Trophoblast cell (in vitro differentiated cells and primary cell): ENCODE data around the gene IL33.

Experiments
- DNase-seq, 2 donors: peaks; one replicate each; pipeline ENCODE4 v3.0.0-alpha.2; 2016
- H2AFZ ChIP-seq: 2 replicates; pipeline ENCODE4 v1.6.1; 2013; ENCODE audit warnings: low read length, moderate library complexity, mild to moderate bottlenecking; ENCODE audit not compliant: insufficient read depth, poor library complexity
- H2AK5ac ChIP-seq: 2 replicates; pipeline ENCODE4 v1.6.1; 2013; ENCODE audit warnings: mild to moderate bottlenecking, low read length
- H2BK120ac ChIP-seq: 2 replicates; pipeline ENCODE4 v1.6.1; 2013; ENCODE audit warnings: low read length, mild to moderate bottlenecking, moderate library complexity; ENCODE audit not compliant: insufficient read depth, poor library complexity
- H2BK12ac ChIP-seq: 2 replicates; pipeline ENCODE4 v1.6.1; 2013; ENCODE audit warnings: mild to moderate bottlenecking, low read length, moderate library complexity
- H2BK5ac ChIP-seq: 2 replicates; pipeline ENCODE4 v1.6.1; 2013; ENCODE audit warnings: low read length, low read depth, moderate library complexity, mild to moderate bottlenecking; ENCODE audit not compliant: poor library complexity
- H3K14ac ChIP-seq: 2 replicates; pipeline ENCODE4 v1.6.1; 2013; ENCODE audit warnings: mild to moderate bottlenecking, low read length
- H3K18ac ChIP-seq: 2 replicates; pipeline ENCODE4 v1.6.1; 2013; ENCODE audit warnings: mild to moderate bottlenecking, low read length
- H3K23ac ChIP-seq: 2 replicates; pipeline ENCODE4 v1.6.1; 2013; ENCODE audit warnings: low read length
- H3K27ac ChIP-seq: 2 replicates; pipeline ENCODE4 v1.5.1; 2013; ENCODE audit warnings: low read depth, mild to moderate bottlenecking, inconsistent platforms, low read length, moderate library complexity
- H3K27me3 ChIP-seq: 2 replicates; pipeline ENCODE4 v1.6.1; 2013; ENCODE audit warnings: inconsistent platforms, mild to moderate bottlenecking, low read length, moderate library complexity; ENCODE audit not compliant: insufficient read depth
- H3K36me3 ChIP-seq, 2 experiments: 1 replicate in 1 of 2; 2 replicates in 1 of 2; pipeline ENCODE4 v1.6.1; 2013; ENCODE audit warnings: low read length in 2 of 2, mild to moderate bottlenecking in 2 of 2, moderate library complexity in 1 of 2; ENCODE audit not compliant: insufficient read depth in 2 of 2, control insufficient read depth in 1 of 2
- H3K4ac ChIP-seq: 2 replicates; pipeline ENCODE4 v1.6.1; 2013; ENCODE audit warnings: low read depth, mild to moderate bottlenecking, low read length, moderate library complexity
- H3K4me1 ChIP-seq, 2 experiments: 1 replicate in 1 of 2; 2 replicates in 1 of 2; pipeline ENCODE4 v1.6.1; 2013; ENCODE audit warnings: low read length in 2 of 2, mild to moderate bottlenecking in 2 of 2, moderate library complexity in 1 of 2; ENCODE audit not compliant: insufficient read depth in 2 of 2, control insufficient read depth in 1 of 2
- H3K4me2 ChIP-seq: 2 replicates; pipeline ENCODE4 v1.6.1; 2013; ENCODE audit warnings: inconsistent platforms, mild to moderate bottlenecking, low read length, moderate library complexity
- H3K4me3 ChIP-seq: 2 replicates; pipeline ENCODE4 v1.5.1; 2013; ENCODE audit warnings: mild to moderate bottlenecking, low read depth, low read length, inconsistent platforms
- H3K79me1 ChIP-seq: one replicate; pipeline ENCODE4 v1.6.1; 2013; ENCODE audit warnings: low read length
- H3K79me2 ChIP-seq: 2 replicates; pipeline ENCODE4 v1.6.1; 2013; ENCODE audit warnings: low read length, mild to moderate bottlenecking; ENCODE audit not compliant: control insufficient read depth, insufficient read depth, poor library complexity
- H3K9ac ChIP-seq: 2 replicates; pipeline ENCODE4 v1.6.1; 2013; ENCODE audit warnings: mild to moderate bottlenecking, low read length
- H3K9me3 ChIP-seq: 2 replicates; pipeline ENCODE4 v1.6.1; 2013; ENCODE audit warnings: low read depth, mild to moderate bottlenecking, control low read depth, inconsistent platforms, low read length; ENCODE audit not compliant: insufficient read depth
- H4K12ac ChIP-seq: 2 replicates; pipeline ENCODE4 v1.6.1; 2013; ENCODE audit warnings: low read depth, mild to moderate bottlenecking, low read length, moderate library complexity
- H4K8ac ChIP-seq: 2 replicates; pipeline ENCODE4 v1.6.1; 2013; ENCODE audit warnings: low read depth, mild to moderate bottlenecking, low read length, moderate library complexity
- H4K91ac ChIP-seq: one replicate; pipeline ENCODE4 v1.6.1; 2013; ENCODE audit warnings: low read depth, mild to moderate bottlenecking, low read length, moderate library complexity
- WGBS: extraction: QIAGEN DNeasy Blood & Tissue Kit; methylation state at CpG from one replicate; pipeline ENCODE4 v1.1.7; 2013; ENCODE audit warnings: missing lambda C conversion rate; ENCODE audit not compliant: insufficient read length, insufficient coverage; ENCODE audit errors: extremely low coverage; 5-methylcytosine and 5-hydroxymethylcytosine counted together

IL33 gene

GRCh38 chr9:6187272-6187671 is 28.3 kb upstream of the IL33 start:
- no peaks in the 10 kb centered on the region for H3K79me2 ChIP-seq

GRCh38 chr9:6188466-6188865 is 27.1 kb upstream of the IL33 start:
- no peak overlapping the region for H3K9ac ChIP-seq
- H3K23ac ChIP-seq: no peak overlapping the region
- H2BK5ac ChIP-seq: no peak overlapping the region
- no peak overlapping the region for H2BK120ac ChIP-seq
- H3K79me1 ChIP-seq: no peaks in the 10 kb centered on the region
- DNase-seq: no peak
- H3K4ac ChIP-seq: no peak overlapping the region
- H3K4me1 ChIP-seq: no peaks in the 10 kb centered on the region
- no peak overlapping the region for H3K4me3 ChIP-seq
- no peak overlapping the region for H3K27ac ChIP-seq
- H2AK5ac ChIP-seq: no peak overlapping the region
- no peak overlapping the region for H3K14ac ChIP-seq
- no peaks in the 10 kb centered on the region for H3K36me3 ChIP-seq
- H3K9me3 ChIP-seq: no peaks in the 10 kb centered on the region
- WGBS: no CpG with 5 or more reads among the region's 1 CpG
- H4K12ac ChIP-seq: no peak overlapping the region
- H2AFZ ChIP-seq: no peak overlapping the region
- H3K4me2 ChIP-seq: no peak overlapping the region
- no peaks in the 10 kb centered on the region for H3K79me2 ChIP-seq
- no peaks in the 10 kb centered on the region for H3K27me3 ChIP-seq
- no peak overlapping the region for H2BK12ac ChIP-seq
- no peak overlapping the region for H3K18ac ChIP-seq
- H4K8ac ChIP-seq: no peak overlapping the region
- H4K91ac ChIP-seq: no peak overlapping the region

More at GRCh38 chr9:6187272-6187671, 28.3 kb upstream of the IL33 start:
- H3K18ac ChIP-seq: no peak overlapping the region
- peaks cover 0 to 2% of the 10 kb centered on the region in 2 experiments for H3K4me1 ChIP-seq
- no peak overlapping the region for H3K4ac ChIP-seq
- peaks cover 2% of the 10 kb centered on the region for H3K79me1 ChIP-seq
- H3K14ac ChIP-seq: no peak overlapping the region
- H2BK5ac ChIP-seq: no peak overlapping the region
- no peak overlapping the region for H3K4me2 ChIP-seq
- no peak overlapping the region for H3K4me3 ChIP-seq
- no peak overlapping the region for H2AK5ac ChIP-seq
- H3K36me3 ChIP-seq: peaks cover 0 to 2% of the 10 kb centered on the region in 2 experiments
- no peak overlapping the region for H3K9ac ChIP-seq
- DNase-seq: no peak
- H2BK120ac ChIP-seq: no peak overlapping the region
- no peak overlapping the region for H4K91ac ChIP-seq
- no peak overlapping the region for H2BK12ac ChIP-seq
- H4K8ac ChIP-seq: no peak overlapping the region
- H3K27me3 ChIP-seq: no peaks in the 10 kb centered on the region
- no peak overlapping the region for H3K23ac ChIP-seq
- no peak overlapping the region for H4K12ac ChIP-seq
- no peak overlapping the region for H2AFZ ChIP-seq
- H3K27ac ChIP-seq: no peak overlapping the region
- no peaks in the 10 kb centered on the region for H3K9me3 ChIP-seq

- Histone ChIP-seq H3K18ac (no peak overlapping the region), H3K4me3 (no peak overlapping the region), H2AK5ac (no peak overlapping the region), H2AFZ (no peak overlapping the region), H3K4me2 (no peak overlapping the region), H3K4ac (no peak overlapping the region), H3K4me1 (no peaks in the 10 kb centered on the region), H4K8ac (no peak overlapping the region), H4K12ac (no peak overlapping the region), H3K23ac (no peak overlapping the region), H2BK120ac (no peak overlapping the region), H3K14ac (no peak overlapping the region), H3K36me3 (no peaks in the 10 kb centered on the region), H3K79me1 (no peaks in the 10 kb centered on the region), H3K9ac (no peak overlapping the region), H3K27me3 (no peaks in the 10 kb centered on the region), H4K91ac (no peak overlapping the region), H3K9me3 (no peaks in the 10 kb centered on the region), H3K79me2 (no peaks in the 10 kb centered on the region), H2BK12ac (no peak overlapping the region), H2BK5ac (no peak overlapping the region), H3K27ac (no peak overlapping the region)
- WGBS: no CpG with 5 or more reads among the region's 3 CpGs
- no peak for DNase-seq
These were observed 26.7 kb upstream of the IL33 start for GRCh38 chr9:6188906-6189305.

- Histone ChIP-seq H3K4me3 (no peak overlapping the region), H2BK120ac (no peak overlapping the region), H3K4me2 (no peak overlapping the region), H3K14ac (no peak overlapping the region), H3K27me3 (no peaks in the 10 kb centered on the region), H3K9ac (no peak overlapping the region), H3K23ac (no peak overlapping the region), H2BK5ac (no peak overlapping the region), H3K4me1 (peaks cover 0 to 2% of the 10 kb centered on the region in 2 experiments), H2BK12ac (no peak overlapping the region), H2AK5ac (no peak overlapping the region), H3K9me3 (no peaks in the 10 kb centered on the region), H3K36me3 (no peaks in the 10 kb centered on the region), H4K91ac (no peak overlapping the region), H4K12ac (no peak overlapping the region), H3K4ac (no peak overlapping the region), H4K8ac (no peak overlapping the region), H3K18ac (no peak overlapping the region), H3K27ac (no peak overlapping the region), H3K79me2 (no peaks in the 10 kb centered on the region), H3K79me1 (no peaks in the 10 kb centered on the region), H2AFZ (no peak overlapping the region)
- peak in 1 of 2 donors; percentile 7 for DNase-seq
- no CpG with 5 or more reads among the region's 2 CpGs for WGBS
These were observed 20.7 kb upstream of the IL33 start for GRCh38 chr9:6194934-6195333.
